ENCODE results near the gene PTBP1. TPM values are rescaled to one million over a fixed set of nuclear protein-coding genes. Genes with fewer than 3 reads are reported as not detected.

PTBP1 gene
- total RNA-seq, 1 experiment from 2014 or later = 138 TPM

GRCh38 chr19:772730-773436 lies 24.4 kb upstream of the PTBP1 start:
- DNase-seq (ENCODE audit: low spot score) = no peak

- DNase-seq (ENCODE audit: low spot score) = no peak
Observed at GRCh38 chr19:776549-776948, 20.7 kb upstream of the PTBP1 start.

- DNase-seq (ENCODE audit: low spot score) = peak; percentile 93
Observed at GRCh38 chr19:778910-779653, 18.2 kb upstream of the PTBP1 start.

- DNase-seq (ENCODE audit: low spot score) = no peak
Observed at GRCh38 chr19:780935-781334, 16.3 kb upstream of the PTBP1 start.

GRCh38 chr19:781800-782184 lies 15.5 kb upstream of the PTBP1 start:
- no peak for DNase-seq (ENCODE audit: low spot score)

GRCh38 chr19:782185-782877 lies 14.9 kb upstream of the PTBP1 start:
- peak; percentile 82 for DNase-seq (ENCODE audit: low spot score)

- peak; percentile 51 for DNase-seq (ENCODE audit: low spot score)
Observed at GRCh38 chr19:782878-783668, 14.2 kb upstream of the PTBP1 start.

GRCh38 chr19:784541-784940 lies 12.7 kb upstream of the PTBP1 start:
- DNase-seq (ENCODE audit: low spot score) = no peak

GRCh38 chr19:787536-787935 lies 9.7 kb upstream of the PTBP1 start:
- no peak for DNase-seq (ENCODE audit: low spot score)

GRCh38 chr19:788686-788982 lies 8.6 kb upstream of the PTBP1 start:
- DNase-seq (ENCODE audit: low spot score) = no peak

- DNase-seq (ENCODE audit: low spot score) = no peak
Observed at GRCh38 chr19:788983-789700, 8.1 kb upstream of the PTBP1 start.

- DNase-seq (ENCODE audit: low spot score) = no peak
Observed at GRCh38 chr19:789701-790060, 7.6 kb upstream of the PTBP1 start.

- no peak for DNase-seq (ENCODE audit: low spot score)
Observed at GRCh38 chr19:791007-791566, 6.2 kb upstream of the PTBP1 start.

- DNase-seq (ENCODE audit: low spot score) = no peak
Observed at GRCh38 chr19:791567-792305, 5.5 kb upstream of the PTBP1 start.

GRCh38 chr19:792306-792885 lies 4.9 kb upstream of the PTBP1 start:
- no peak for DNase-seq (ENCODE audit: low spot score)

GRCh38 chr19:793806-794205 lies 3.4 kb upstream of the PTBP1 start:
- DNase-seq (ENCODE audit: low spot score) = no peak

GRCh38 chr19:795073-795611 lies 2.1 kb upstream of the PTBP1 start:
- DNase-seq (ENCODE audit: low spot score) = no peak

- DNase-seq (ENCODE audit: low spot score) = no peak
Observed at GRCh38 chr19:795691-796581, 1.3 kb upstream of the PTBP1 start.
